Esophagus squamous epithelium (tissue), 4 donors: Measurements from ENCODE around the gene SLC37A3.

Source experiments
- POLR2A ChIP-seq, 4 donors: fragments of 450-650 bp; IDR thresholded peaks; one replicate each; pipeline ENCODE4 v1.6.1; 2017; ENCODE audit warnings: antibody characterized with exemption in 4 of 4, mild to moderate bottlenecking in 4 of 4, moderate library complexity in 3 of 4
- TF ChIP-seq, protein P1 (sequence below), 6 experiments: fragments of 450-650 bp in 4 of 6; fragments of 200-600 bp in 2 of 6; sonication (generic) in 2 of 6; IDR thresholded peaks; one replicate each; pipeline ENCODE4 v1.5.1; 2016 to 2019; ENCODE audit warnings: antibody characterized with exemption in 6 of 6, mild to moderate bottlenecking in 4 of 6, moderate library complexity in 4 of 6

DNA sequence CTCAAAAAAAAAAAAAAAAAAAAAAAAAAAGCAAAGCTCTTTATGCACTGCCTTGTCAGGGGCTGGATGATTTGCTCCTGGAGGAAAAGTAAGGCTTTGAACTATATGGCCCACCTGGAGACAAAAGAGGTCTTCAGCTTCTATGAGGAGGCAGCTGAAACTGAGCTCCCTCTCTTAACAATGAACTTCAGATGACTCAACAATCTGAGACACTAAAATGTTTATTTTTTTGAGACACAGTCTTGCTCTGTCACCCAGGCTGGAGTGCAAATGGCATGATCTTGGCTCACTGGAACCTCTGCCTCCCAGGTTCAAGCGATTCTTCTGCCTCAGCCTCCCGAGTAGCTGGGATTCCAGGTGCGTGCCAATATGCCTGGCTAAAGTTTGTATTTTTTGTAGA lies 42.3 kb upstream of the SLC37A3 start:
- no peak for TF ChIP-seq POLR2A (IDR thresholded peaks at IDR 0.05)
- TF ChIP-seq, protein P1, sequence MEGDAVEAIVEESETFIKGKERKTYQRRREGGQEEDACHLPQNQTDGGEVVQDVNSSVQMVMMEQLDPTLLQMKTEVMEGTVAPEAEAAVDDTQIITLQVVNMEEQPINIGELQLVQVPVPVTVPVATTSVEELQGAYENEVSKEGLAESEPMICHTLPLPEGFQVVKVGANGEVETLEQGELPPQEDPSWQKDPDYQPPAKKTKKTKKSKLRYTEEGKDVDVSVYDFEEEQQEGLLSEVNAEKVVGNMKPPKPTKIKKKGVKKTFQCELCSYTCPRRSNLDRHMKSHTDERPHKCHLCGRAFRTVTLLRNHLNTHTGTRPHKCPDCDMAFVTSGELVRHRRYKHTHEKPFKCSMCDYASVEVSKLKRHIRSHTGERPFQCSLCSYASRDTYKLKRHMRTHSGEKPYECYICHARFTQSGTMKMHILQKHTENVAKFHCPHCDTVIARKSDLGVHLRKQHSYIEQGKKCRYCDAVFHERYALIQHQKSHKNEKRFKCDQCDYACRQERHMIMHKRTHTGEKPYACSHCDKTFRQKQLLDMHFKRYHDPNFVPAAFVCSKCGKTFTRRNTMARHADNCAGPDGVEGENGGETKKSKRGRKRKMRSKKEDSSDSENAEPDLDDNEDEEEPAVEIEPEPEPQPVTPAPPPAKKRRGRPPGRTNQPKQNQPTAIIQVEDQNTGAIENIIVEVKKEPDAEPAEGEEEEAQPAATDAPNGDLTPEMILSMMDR (IDR thresholded peaks at IDR 0.05), result no peak
